SH-SY5Y (cell line): Measurements from ENCODE around the gene CFAP45.

Source experiments
- GATA2 ChIP-seq: IDR thresholded peaks from 2 replicates; pipeline ENCODE4 v1.6.1; 2011; ENCODE audit warnings: mild to moderate bottlenecking, low read depth, low read length
- GATA3 ChIP-seq: IDR thresholded peaks from 2 replicates; pipeline ENCODE4 v1.6.1; 2011; ENCODE audit warnings: low read depth, mild to moderate bottlenecking, low read length, moderate library complexity

- no peak for TF ChIP-seq GATA2
- TF ChIP-seq GATA3: no peak
These were observed 35.8 kb upstream of the CFAP45 start for GRCh38 chr1:159935719-159936272.
